HCT116 (cell line): Measurements from ENCODE around the gene SP140L. TPM values are rescaled to one million over a fixed set of nuclear protein-coding genes. Genes with fewer than 3 reads are reported as not detected.

Experiments
- ATAC-seq: fragments of 200-7000 bp; cut with Tn5 transposase; 2 replicates; pipeline ENCODE4 v1.9.1; 2020; ENCODE audit warnings: mild to moderate bottlenecking, moderate library complexity
- BruUV-seq: library from RNA; stranded (reverse); fragments of 400-500 nt; replicated peaks from 2 replicates; lab custom pipeline; 2021; lab: Mats Ljungman, UMichigan
- CTCF ChIA-PET: fragments of 300-600 bp; sonication (Branson Sonifier 250); formaldehyde crosslinking; loops from one replicate; lab custom pipeline; 2021; ENCODE audit warnings: antibody characterized with exemption; lab: Charles Lee
- POLR2A ChIA-PET: fragments of 300-600, 350-600 bp; sonication (Branson Sonifier 250); formaldehyde crosslinking; loops from one replicate; lab custom pipeline; 2021; ENCODE audit warnings: antibody characterized with exemption; lab: Charles Lee
- RAD21 ChIA-PET, 2 experiments: fragments of 300-600 bp; sonication (Branson Sonifier 250); formaldehyde crosslinking; loops; one replicate each; lab custom pipeline; 2023; ENCODE audit warnings: low total read pairs in 2 of 2; ENCODE audit not compliant: uncharacterized antibody in 2 of 2, unreplicated experiment in 2 of 2, low non-redundant PET in 1 of 2; lab: Charles Lee
- DNase-seq: peaks from one replicate; pipeline ENCODE4 v3.0.0-alpha.2; 2010; ENCODE audit warnings: low read depth, low spot score
- H2AFZ ChIP-seq: fragments of 200-600 bp; shearing (Covaris generic), sonication (generic); 2 replicates; pipeline ENCODE4 v1.6.1; 2017; ENCODE audit warnings: low read depth, mixed run types, mixed read lengths, antibody characterized with exemption, low read length; ENCODE audit not compliant: poor library complexity, severe bottlenecking
- H3K27ac ChIP-seq: 2 replicates; pipeline ENCODE4 v1.5.1; 2012; ENCODE audit warnings: low read depth, low read length
- H3K27me3 ChIP-seq: fragments of 200-600 bp; sonication (generic); 2 replicates; pipeline ENCODE4 v1.6.1; 2016; ENCODE audit warnings: mixed run types, low read length, mixed read lengths; ENCODE audit not compliant: insufficient read depth
- H3K36me3 ChIP-seq, 2 experiments: fragments of 200-500 bp in 1 of 2; fragments of 200-600 bp in 1 of 2; sonication (Bioruptor generic) in 1 of 2; sonication (generic) in 1 of 2; 2 replicates each; pipeline versions ENCODE4 v1.5.1 to v1.6.1; 2014 to 2016; ENCODE audit warnings: low read length in 2 of 2, inconsistent platforms in 1 of 2, mixed read lengths in 1 of 2, mixed run types in 1 of 2; ENCODE audit not compliant: insufficient read depth in 2 of 2, control insufficient read depth in 1 of 2
- H3K4me1 ChIP-seq, 2 experiments: fragments of 200-600 bp in 1 of 2; sonication (generic) in 1 of 2; 2 replicates each; pipeline versions ENCODE4 v1.5.1 to v1.6.1; 2012 to 2017; ENCODE audit warnings: low read length in 2 of 2, inconsistent platforms in 1 of 2, mild to moderate bottlenecking in 1 of 2, mixed read lengths in 1 of 2, mixed run types in 1 of 2, moderate library complexity in 1 of 2; ENCODE audit not compliant: insufficient read depth in 2 of 2, control insufficient read depth in 1 of 2
- H3K4me2 ChIP-seq: fragments of 200-600 bp; sonication (generic); 2 replicates; pipeline ENCODE4 v1.6.1; 2017; ENCODE audit warnings: mixed run types, low read length, mixed read lengths
- H3K4me3 ChIP-seq, 2 experiments: fragments of 200-600 bp in 1 of 2; sonication (generic) in 1 of 2; replicated peaks in 1 of 2; 2 replicates each; pipeline ENCODE4 v1.5.1; 2011 to 2016; ENCODE audit warnings: low read length in 2 of 2, control low read depth in 1 of 2, low read depth in 1 of 2, mild to moderate bottlenecking in 1 of 2, mixed read lengths in 1 of 2, mixed run types in 1 of 2
- H3K79me2 ChIP-seq: fragments of 200-600 bp; sonication (generic); 2 replicates; pipeline ENCODE4 v1.6.1; 2017; ENCODE audit warnings: mild to moderate bottlenecking, mixed run types, low read length, moderate library complexity, mixed read lengths; ENCODE audit not compliant: insufficient read depth
- H3K9ac ChIP-seq: fragments of 200-600 bp; sonication (generic); 2 replicates; pipeline ENCODE4 v1.6.1; 2016; ENCODE audit warnings: low read length, mixed read lengths
- H3K9me2 ChIP-seq: fragments of 200-600 bp; sonication (generic), shearing (Covaris generic); 2 replicates; pipeline ENCODE4 v1.6.1; 2017; ENCODE audit warnings: mixed run types, mild to moderate bottlenecking, moderate library complexity; ENCODE audit not compliant: insufficient read depth
- H3K9me3 ChIP-seq, 2 experiments: fragments of 200-500 bp in 1 of 2; fragments of 200-600 bp in 1 of 2; sonication (Bioruptor generic) in 1 of 2; sonication (generic) in 1 of 2; 2 replicates each; pipeline ENCODE4 v1.6.1; 2014 to 2017; ENCODE audit warnings: low read length in 2 of 2, mixed read lengths in 2 of 2, inconsistent platforms in 1 of 2, low read depth in 1 of 2, mild to moderate bottlenecking in 1 of 2, mixed run types in 1 of 2, moderate library complexity in 1 of 2; ENCODE audit not compliant: control insufficient read depth in 1 of 2, insufficient read depth in 1 of 2
- H4K20me1 ChIP-seq: fragments of 200-600 bp; sonication (generic), shearing (Covaris generic); 2 replicates; pipeline ENCODE4 v1.6.1; 2017; ENCODE audit warnings: mixed run types, mild to moderate bottlenecking, moderate library complexity; ENCODE audit not compliant: insufficient read depth
- CEBPB ChIP-seq: IDR thresholded peaks from 2 replicates; pipeline ENCODE4 v1.6.1; 2012; ENCODE audit warnings: low read depth
- EGR1 ChIP-seq: IDR thresholded peaks from 2 replicates; pipeline ENCODE4 v1.6.1; 2012; ENCODE audit warnings: low read depth
- ELF1 ChIP-seq: IDR thresholded peaks from 2 replicates; pipeline ENCODE4 v1.6.1; 2012; ENCODE audit warnings: low read depth, borderline replicate concordance
- EZH2phosphoT487 ChIP-seq: fragments of 200-600 bp; IDR thresholded peaks from 2 replicates; pipeline ENCODE4 v1.6.1; 2018; ENCODE audit warnings: antibody characterized with exemption, borderline replicate concordance
- FOSL1 ChIP-seq: IDR thresholded peaks from 2 replicates; pipeline ENCODE4 v1.6.1; 2012; ENCODE audit warnings: low read depth
- POLR2AphosphoS5 ChIP-seq: IDR thresholded peaks from 2 replicates; pipeline ENCODE4 v1.6.1; 2011; ENCODE audit warnings: mild to moderate bottlenecking, low read depth, low read length, moderate library complexity
- RAD21 ChIP-seq: IDR thresholded peaks from 2 replicates; pipeline ENCODE4 v1.6.1; 2012; ENCODE audit warnings: low read depth, mild to moderate bottlenecking
- SP1 ChIP-seq: IDR thresholded peaks from 2 replicates; pipeline ENCODE4 v1.6.1; 2012; ENCODE audit warnings: low read depth
- SRF ChIP-seq: IDR thresholded peaks from 2 replicates; pipeline ENCODE4 v1.6.1; 2012; ENCODE audit warnings: low read depth
- ZFX ChIP-seq: fragments of 450-650 bp; IDR thresholded peaks from 2 replicates; pipeline ENCODE4 v1.6.1; 2017
- ZNF274 ChIP-seq: fragments of 200-500 bp; sonication (Bioruptor generic); IDR thresholded peaks from 2 replicates; pipeline ENCODE4 v1.6.1; 2014; ENCODE audit warnings: mild to moderate bottlenecking, low read depth, low read length, inconsistent platforms
- intact Hi-C: fragments of 100-400 bp; cut with micrococcal nuclease; formaldehyde crosslinking; loops from 2 replicates; pipeline ENCODE4 v1.10.0; 2022
- total RNA-seq: library from RNA; stranded (reverse); gene quantifications from one replicate; pipeline ENCODE4 v1.2.1, GENCODE V29; 2021; ENCODE audit not compliant: unreplicated experiment
- TF ChIP-seq, protein P1 (sequence below): IDR thresholded peaks from 2 replicates; pipeline ENCODE4 v1.6.1; 2012
- TF ChIP-seq, protein P2 (sequence below): IDR thresholded peaks from 2 replicates; pipeline ENCODE4 v1.6.1; 2011; ENCODE audit warnings: mild to moderate bottlenecking, low read length, moderate library complexity; ENCODE audit not compliant: insufficient replicate concordance; ENCODE audit errors: extremely low read depth
- TF ChIP-seq, protein P3 (sequence below), 3 experiments: fragments of 200-600 bp in 1 of 3; sonication (generic) in 1 of 3; IDR thresholded peaks in 2 of 3; conservative IDR thresholded peaks in 1 of 3; 2 replicates each; pipeline ENCODE4 v1.5.1; 2012 to 2017; ENCODE audit warnings: low read depth in 2 of 3, low read length in 2 of 3, antibody characterized with exemption in 1 of 3, borderline replicate concordance in 1 of 3, control low read depth in 1 of 3, mild to moderate bottlenecking in 1 of 3, mixed read lengths in 1 of 3, mixed run types in 1 of 3, moderate library complexity in 1 of 3; ENCODE audit not compliant: insufficient read depth in 1 of 3

Gene SP140L
- total RNA-seq, 1 experiment from 2014 or later = 28.9 TPM

DNA sequence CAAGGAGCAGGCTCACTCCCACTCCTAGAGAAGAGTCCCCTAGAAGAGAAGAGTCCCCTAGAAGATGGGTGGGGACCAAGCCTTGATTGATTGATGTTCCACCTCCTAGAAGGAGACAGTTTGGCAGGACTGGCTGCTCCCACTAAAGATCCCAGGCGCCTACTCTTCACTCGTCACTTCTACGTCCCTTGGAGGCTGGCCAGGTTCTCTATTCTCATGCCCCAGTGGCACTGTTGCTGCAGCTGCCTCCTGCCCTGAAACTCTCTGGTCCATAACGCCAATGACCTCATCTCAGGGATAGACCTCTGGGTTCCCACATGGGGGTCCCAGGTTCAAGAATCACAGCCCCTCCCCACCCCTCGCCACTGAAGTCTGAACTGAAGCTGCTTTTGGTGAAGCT, 2.5 kb upstream of the SP140L start:
- ChIA-PET POLR2A (no interaction called here), CTCF (no interaction called here), RAD21 (no interaction called here)
- no peak for TF ChIP-seq ZFX
- TF ChIP-seq CEBPB = no peak
- TF ChIP-seq EZH2phosphoT487 = no peak
- TF ChIP-seq SRF = no peak
- no peak for TF ChIP-seq RAD21
- TF ChIP-seq ELF1 = no peak
- TF ChIP-seq ZNF274 = no peak
- TF ChIP-seq, protein P1, sequence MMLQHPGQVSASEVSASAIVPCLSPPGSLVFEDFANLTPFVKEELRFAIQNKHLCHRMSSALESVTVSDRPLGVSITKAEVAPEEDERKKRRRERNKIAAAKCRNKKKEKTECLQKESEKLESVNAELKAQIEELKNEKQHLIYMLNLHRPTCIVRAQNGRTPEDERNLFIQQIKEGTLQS = no peak
- TF ChIP-seq, protein P2, sequence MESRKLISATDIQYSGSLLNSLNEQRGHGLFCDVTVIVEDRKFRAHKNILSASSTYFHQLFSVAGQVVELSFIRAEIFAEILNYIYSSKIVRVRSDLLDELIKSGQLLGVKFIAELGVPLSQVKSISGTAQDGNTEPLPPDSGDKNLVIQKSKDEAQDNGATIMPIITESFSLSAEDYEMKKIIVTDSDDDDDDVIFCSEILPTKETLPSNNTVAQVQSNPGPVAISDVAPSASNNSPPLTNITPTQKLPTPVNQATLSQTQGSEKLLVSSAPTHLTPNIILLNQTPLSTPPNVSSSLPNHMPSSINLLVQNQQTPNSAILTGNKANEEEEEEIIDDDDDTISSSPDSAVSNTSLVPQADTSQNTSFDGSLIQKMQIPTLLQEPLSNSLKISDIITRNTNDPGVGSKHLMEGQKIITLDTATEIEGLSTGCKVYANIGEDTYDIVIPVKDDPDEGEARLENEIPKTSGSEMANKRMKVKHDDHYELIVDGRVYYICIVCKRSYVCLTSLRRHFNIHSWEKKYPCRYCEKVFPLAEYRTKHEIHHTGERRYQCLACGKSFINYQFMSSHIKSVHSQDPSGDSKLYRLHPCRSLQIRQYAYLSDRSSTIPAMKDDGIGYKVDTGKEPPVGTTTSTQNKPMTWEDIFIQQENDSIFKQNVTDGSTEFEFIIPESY = no peak
- TF ChIP-seq, protein P3, sequence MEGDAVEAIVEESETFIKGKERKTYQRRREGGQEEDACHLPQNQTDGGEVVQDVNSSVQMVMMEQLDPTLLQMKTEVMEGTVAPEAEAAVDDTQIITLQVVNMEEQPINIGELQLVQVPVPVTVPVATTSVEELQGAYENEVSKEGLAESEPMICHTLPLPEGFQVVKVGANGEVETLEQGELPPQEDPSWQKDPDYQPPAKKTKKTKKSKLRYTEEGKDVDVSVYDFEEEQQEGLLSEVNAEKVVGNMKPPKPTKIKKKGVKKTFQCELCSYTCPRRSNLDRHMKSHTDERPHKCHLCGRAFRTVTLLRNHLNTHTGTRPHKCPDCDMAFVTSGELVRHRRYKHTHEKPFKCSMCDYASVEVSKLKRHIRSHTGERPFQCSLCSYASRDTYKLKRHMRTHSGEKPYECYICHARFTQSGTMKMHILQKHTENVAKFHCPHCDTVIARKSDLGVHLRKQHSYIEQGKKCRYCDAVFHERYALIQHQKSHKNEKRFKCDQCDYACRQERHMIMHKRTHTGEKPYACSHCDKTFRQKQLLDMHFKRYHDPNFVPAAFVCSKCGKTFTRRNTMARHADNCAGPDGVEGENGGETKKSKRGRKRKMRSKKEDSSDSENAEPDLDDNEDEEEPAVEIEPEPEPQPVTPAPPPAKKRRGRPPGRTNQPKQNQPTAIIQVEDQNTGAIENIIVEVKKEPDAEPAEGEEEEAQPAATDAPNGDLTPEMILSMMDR (IDR thresholded peaks at IDR 0.05 in 2 of 3, conservative IDR thresholded peaks at IDR 0.05 in 1 of 3; ENCODE audit: borderline replicate concordance in 1 of 3, insufficient read depth in 1 of 3, low read depth in 2 of 3, low read length in 2 of 3) = no peak
- no peak for TF ChIP-seq SP1
- no peak for TF ChIP-seq EGR1
- TF ChIP-seq POLR2AphosphoS5 = no peak
- TF ChIP-seq FOSL1 = no peak
- no peaks in the 10 kb centered on the region for H3K27me3 ChIP-seq
- H3K36me3 ChIP-seq = no peaks in the 10 kb centered on the region
- H2AFZ ChIP-seq = no peak overlapping the region
- H3K4me3 ChIP-seq = no peak overlapping the region
- H4K20me1 ChIP-seq = no peaks in the 10 kb centered on the region
- H3K27ac ChIP-seq = no peak overlapping the region
- no peak for ATAC-seq
- intact Hi-C loops = loop anchor here (5.0 kb wide), 1 partner anchor 388 kb away; the partner anchor contains the start of gene CAB39
- no peaks in the 10 kb centered on the region for H3K9me2 ChIP-seq
- H3K79me2 ChIP-seq = peaks cover 21% of the 10 kb centered on the region
- no TSS peak for BruUV-seq
- H3K9me3 ChIP-seq = no peaks in the 10 kb centered on the region
- no peak overlapping the region for H3K9ac ChIP-seq
- DNase-seq = no peak
- H3K4me2 ChIP-seq = no peak overlapping the region
- H3K4me1 ChIP-seq = peaks cover 3 to 37% of the 10 kb centered on the region in 2 experiments; a peak in 3 of 4 replicates
